GM18511 (cell line): Measurements from ENCODE around the gene CCZ1B.
"Not testable (repeated sequence)": the region's sequence is repeated elsewhere in the genome, so short reads cannot be mapped to it uniquely, and the experiment has no call there.

Experiments used
- ATAC-seq: cut with Tn5 transposase; IDR thresholded peaks from one replicate; pipeline ENCODE4 v1.9.1; 2021; ENCODE audit warnings: mild to moderate bottlenecking, moderate library complexity; ENCODE audit not compliant: unreplicated experiment

Gene CCZ1B

DNA sequence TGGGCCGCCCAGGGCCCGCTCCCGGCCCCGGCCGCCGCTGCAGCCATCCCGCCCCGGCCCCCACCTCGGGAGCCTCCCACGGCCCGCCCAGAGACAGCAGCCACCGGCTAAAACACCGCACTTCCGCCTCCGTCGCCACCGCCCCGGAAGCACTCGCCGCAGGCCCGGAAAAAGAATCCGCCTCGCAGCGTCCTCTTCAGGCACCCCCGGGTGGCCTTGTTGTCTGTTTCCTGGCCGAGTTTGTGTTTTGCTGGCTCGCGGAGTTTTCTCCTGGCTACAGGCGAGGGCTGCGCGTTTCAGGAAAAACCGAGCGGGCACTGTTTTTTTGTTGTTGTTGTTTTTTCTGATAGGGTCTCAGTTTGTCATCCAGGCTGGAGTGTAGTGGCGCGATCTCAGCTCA, at the start of gene CCZ1B:
CCZ1B (minus strand) TSS at position 125 of the 400 bp plus-strand sequence; CDS start at position 47, 78 bp downstream.
- ATAC-seq: peak; percentile 100

DNA sequence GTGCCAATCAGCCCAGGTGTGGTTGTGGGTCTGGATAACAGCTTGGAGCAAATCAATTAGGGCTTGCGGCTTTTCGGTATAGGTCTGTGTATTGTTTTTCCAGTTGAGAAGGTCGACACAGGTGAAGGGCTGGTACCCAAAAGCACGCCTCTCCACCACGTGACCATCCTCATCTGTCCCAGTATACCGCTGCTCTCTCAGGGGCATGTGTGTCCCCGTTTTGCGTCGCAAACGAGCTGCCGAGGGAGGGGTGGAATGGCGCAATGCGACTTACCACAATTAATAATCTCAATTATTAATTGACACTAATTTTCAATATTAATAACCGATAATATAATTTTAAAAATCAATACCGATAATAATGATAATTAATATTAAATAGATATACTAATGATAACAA, 48.9 kb upstream of the CCZ1B start:
- not testable (repeated sequence) for ATAC-seq

DNA sequence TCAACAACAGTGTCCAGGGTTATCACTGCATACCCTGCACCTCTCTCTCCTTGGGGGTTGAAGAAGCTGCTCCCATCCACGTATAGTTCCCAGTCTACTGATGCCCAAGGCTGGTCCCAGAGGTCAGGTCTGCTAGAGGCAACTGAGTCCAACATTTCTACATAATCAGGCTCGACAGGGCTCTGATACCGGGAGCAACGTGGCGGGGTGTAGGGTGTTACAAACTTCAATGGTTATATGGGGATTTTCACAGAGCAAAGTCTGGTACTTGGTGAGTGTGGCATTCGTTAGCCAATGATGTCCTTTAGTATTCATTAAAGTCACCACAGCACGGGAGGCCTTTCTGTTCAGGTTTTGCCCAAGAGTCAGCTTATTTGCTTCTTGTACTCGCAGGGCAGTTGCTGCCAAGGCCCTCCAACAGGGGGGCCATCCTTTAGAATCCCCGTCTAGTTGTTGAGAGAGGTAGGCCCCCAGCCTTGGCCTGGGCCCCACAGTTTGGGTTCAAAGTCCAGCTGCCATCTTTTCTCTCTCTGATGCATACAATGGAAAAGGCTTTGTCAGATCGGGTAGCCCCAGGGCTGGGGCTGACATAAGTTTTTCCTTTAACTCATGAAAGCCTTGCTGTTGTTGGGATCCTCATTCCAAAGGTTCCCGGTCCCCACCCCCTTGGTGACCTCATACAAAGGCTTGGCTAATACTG, 46.3 kb upstream of the CCZ1B start:
- ATAC-seq: not testable (repeated sequence)

DNA sequence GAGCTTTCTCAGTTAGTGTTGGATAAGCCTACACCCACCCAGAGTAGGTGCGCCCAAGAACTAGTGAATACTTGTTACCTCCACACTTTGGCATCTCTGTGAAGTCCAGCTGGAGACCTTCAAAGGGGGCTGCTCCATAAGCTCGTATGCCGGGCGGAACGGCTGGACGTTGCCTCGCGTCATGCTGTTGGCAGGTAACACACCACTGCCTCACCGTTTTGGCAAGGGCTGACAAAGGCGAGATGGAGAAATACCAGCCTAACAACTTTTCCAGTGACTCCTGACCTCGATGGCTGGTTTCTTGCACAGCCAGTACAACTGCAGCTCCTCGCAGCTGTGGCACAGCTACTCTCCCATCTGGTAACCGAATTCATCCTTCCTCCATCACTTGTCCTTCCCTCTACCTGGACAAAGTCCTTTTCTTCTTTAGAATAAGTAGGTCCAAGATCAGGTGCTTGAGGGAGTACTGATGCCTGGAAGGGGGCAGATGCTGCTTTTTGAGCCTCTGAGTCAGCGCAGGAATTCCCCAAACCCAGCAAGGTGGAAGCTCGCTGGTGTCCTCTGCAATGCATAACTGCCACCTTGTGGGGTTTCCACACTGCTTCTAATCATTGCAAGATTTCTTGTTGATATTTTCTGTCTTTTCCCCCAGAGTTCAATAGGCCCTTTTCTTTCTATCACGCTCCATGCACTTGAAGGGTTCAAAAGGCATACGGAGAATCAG, 45.5 kb upstream of the CCZ1B start:
- ATAC-seq: not testable (repeated sequence)

DNA sequence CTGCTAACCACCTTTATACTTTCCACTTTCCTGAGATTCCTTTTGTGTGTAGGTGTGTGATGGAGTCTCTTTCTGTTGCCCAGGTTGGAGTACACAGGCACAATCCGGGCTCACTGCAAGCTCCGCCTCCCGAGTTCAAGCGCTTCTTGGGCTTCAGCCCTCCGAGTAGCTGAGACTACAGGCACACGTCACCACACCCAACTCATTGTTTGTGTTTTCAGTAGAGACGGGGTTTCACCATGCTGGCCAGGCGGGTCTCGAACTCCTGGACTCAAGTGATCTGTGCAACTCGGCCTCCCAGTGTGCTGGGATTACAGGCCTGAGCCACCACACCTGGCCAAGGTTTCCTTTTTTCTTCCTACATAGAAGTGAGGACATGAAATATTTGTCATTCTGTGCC, 38.7 kb upstream of the CCZ1B start:
- not testable (repeated sequence) for ATAC-seq

DNA sequence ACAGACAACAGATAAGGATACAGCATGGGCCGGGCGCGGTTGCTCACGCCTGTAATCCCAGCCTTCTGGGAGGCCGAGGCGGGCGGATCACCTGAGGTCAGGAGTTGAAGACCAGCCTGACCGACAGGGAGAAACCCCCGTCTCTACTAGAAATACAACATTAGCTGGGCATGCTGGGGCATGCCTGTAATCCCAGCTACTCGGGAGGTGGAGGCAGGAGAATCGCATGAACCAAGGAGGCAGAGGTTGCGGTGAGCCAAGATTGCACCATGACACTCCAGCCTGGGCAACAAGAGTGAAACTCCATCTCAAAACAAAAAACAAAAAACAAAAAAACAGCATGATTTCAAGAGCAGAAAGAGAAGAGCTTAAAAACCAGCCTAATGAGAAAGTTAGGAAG, 38.1 kb upstream of the CCZ1B start:
- ATAC-seq: not testable (repeated sequence)

DNA sequence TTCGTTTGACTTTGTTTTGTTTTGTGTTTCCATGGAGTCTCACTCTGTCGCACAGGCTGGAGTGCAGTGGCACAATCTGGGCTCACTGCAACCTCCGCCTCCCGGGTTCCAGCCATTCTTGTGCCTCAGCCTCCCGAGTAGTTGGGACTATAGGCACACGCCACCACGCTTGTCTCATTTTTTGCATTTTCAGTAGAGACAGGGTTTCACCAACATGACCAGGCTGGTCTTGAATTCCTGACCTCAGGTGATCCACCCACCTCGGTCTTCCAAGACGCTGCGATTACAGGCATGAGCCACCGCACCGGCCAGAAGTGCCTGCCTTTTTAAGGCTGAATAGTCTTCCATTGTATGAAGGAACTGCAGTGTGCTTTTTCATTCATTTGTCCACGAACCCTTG, 36.8 kb upstream of the CCZ1B start:
- not testable (repeated sequence) for ATAC-seq

DNA sequence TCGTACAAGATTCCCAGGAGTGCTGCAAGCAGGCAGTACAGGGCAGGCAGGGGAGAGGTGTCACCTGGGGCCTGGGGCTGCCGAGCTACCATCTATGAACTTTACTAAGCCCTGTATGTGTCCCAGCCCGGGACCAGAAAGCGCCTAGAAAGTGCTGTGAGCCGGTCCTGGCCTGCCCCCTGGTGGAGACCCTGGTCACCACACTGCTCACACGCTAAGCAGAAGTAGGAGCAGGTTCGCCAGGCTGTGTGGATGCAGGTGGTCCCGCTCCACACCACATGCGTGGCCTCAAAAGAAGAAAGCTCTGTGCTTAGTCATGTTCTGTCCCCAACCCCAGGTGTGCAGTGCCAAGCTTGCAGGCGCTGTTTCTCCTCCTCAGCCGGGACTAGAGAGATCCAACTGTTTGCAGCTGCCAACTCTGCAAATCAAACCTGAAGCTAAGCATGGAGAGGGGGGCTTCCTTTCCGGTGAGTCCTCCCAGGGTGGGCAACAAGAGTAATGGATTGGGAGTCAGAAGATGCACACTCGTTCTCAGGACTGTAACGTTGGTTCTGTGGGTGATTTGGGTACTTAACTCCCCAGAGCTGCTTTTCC, 31.7 kb upstream of the CCZ1B start:
- not testable (repeated sequence) for ATAC-seq

DNA sequence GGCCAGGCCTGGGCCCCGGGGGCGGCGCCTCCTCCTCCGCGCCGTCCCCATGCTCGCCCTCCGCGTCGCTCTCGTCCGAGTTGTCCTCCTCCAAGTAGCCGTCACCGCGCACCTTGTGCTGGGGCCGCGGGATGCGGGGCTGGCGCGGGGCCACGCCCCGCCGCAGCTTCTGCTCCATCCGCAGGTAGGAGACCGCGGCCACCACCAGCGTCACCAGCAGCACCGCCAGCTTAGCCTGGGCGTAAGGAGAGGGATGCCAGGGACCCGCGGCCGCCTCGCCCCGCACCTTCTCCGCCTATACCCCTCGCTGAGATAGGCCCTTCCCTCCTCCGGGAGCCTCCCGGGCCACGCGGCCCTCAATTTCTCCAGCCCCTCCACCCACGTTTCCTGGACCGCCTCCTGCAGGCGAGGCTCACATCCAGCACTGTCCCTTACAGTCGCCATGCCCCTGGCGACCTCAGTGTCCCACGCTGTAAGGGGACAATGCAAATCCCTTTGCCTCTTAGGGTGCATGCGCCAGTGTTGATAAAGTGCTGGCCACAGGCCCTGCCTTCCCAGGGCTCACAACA, 29.6 kb upstream of the CCZ1B start:
- not testable (repeated sequence) for ATAC-seq

DNA sequence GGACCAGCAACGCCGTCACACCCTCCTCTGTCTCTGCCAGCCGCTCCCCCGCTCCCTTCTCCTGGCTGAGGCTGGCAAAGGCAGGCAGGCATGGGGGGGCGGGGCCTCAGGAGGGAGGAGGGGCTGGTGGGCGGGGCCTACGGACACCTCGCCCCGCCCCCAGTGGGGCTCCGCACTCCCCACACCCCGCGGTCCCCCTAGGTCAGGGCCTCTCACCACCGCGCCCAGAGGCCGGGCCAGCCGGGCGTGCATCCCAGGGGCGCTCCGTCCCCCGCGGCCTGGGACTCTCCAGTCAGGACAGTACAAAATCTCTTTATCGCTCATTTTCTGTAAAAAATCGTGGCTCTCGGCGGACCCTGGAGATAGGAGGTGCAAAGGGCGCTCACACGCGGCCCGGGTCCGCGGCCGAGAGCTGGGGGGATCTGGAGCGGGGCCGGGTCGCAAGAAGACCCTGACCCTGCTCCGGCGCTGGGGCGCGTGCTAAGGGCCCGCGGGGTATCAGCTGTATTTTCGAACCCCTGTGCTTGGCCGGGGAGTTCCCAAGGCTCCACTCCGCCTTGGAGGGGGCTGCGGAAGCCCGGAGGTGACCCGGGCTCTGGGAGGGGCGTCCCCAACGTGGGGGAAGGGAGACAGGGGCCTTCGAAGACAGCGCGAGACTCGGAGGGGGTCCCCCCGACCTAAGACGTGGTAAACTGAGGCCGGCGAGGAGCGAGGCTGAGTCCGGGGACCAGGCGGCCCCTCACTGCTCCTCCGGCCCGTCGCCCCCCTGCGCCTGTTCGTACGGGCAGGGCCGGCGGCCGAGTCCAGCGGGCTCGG, 28.9 kb upstream of the CCZ1B start:
- not testable (repeated sequence) for ATAC-seq

DNA sequence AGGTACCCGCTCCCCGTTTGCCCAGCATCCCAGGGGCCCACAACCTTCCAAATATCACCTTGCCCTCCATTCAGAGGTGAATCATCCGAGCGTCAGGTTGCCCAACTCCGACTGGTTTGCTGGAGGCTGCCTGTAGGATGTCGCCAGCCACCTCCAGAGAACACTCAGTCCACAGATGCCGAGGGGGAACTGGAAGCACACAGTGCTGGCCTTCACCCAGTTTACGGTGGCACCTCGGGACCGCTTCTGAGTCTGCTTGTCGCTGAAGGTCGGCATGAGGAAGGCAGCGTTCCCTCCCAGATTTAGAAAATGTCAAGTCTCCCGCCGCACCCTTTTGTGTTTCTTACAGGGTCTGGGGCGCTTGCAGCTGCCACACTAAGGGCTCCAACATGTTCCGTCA, 27.6 kb upstream of the CCZ1B start:
- not testable (repeated sequence) for ATAC-seq

DNA sequence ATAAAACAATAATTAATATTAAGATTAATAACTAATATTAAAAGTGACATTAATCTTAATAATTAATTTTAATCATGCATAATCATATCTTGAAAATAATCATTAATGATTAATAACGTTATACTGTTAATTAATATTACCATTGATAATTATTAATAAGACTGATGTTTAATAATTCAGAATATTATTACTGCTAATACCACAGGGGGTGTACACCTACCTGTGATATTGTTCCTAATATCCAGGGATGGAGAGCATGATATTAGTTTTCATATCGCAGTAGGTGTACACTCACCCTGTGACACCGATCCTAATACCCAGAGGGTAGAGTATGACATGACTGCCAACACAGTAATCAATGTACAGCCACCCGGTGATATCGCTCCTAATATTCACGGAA, 23.1 kb upstream of the CCZ1B start:
- ATAC-seq: not testable (repeated sequence)

DNA sequence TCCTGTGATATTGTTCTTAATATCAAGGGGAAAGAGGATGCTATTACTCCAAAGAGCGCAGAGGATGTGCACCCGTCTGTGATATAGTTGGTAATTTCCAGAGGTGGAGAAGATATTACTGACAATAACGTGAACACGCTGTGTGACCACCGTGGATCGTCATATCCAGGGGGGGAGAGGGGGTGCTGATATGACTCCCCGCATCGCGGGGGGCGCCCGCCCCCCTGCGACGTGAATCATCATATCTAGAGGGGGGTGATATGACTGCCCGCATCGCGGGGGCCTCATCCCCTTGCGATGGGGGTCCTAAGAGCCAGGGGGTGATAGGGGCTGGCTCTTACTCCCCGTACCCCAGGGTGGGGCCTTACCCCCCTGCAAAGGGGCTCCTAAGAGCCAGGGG, 21.7 kb upstream of the CCZ1B start:
- ATAC-seq: not testable (repeated sequence)

DNA sequence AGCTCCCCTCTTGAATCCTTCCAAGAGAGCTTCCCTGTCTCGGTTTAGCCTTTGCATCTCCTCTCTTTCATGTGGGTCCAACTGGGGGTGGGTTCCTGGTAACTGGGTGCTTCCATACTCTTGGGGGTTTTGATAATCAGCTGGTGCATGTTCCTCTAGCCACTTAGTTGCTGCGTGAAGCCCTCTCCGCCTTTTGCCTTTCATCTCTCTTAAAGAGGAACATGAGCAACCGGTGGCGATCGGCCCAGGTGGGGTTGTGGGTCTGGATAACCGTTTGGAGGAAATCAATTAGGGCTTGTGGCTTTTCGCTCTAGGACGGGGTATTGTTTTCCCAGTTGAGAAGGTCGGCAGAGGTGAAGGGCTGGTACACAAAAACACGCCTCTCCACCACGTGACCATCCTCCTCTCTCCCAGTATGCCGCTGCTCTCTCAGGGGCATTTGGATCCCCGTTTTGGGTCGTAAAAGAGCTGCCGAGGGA, 19.9 kb upstream of the CCZ1B start:
- not testable (repeated sequence) for ATAC-seq

DNA sequence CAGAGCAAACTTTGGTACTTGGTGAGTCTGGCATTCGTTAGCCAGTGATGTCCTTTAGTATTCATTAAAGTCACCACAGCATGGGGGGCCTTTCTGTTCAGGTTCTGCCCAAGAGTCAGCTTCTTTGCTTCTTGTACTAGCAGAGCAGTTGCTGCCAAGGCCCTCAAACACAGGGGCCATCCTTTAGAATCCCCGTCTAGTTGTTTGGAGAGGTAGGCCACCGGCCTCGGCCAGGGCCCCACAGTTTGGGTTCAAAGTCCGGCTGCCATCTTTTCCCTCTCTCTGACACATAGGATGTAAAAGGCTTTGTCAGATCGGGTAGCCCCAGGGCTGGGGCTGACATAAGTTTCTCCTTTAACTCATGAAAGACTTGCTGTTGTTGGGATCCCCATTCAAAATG, 17.6 kb upstream of the CCZ1B start:
- ATAC-seq: not testable (repeated sequence)

DNA sequence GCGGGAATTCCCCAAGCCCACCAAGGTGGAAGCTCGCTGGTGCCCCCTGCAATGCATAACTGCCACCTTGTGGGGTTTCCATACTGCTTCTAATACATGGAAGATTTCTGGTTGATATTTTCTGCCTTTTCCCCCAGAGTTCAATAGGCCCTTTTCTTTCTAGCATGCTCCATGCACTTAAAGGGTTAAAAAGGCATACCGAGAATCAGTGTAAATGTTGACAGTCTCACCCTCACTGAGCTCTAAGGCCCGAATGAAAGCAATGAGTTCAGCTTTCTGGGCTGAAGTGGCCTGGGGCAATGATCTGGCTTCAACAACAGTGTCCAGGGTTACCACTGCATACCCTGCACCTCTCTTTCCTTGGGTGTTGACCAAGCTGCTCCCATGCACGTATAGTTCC, 17.0 kb upstream of the CCZ1B start:
- ATAC-seq: not testable (repeated sequence)

DNA sequence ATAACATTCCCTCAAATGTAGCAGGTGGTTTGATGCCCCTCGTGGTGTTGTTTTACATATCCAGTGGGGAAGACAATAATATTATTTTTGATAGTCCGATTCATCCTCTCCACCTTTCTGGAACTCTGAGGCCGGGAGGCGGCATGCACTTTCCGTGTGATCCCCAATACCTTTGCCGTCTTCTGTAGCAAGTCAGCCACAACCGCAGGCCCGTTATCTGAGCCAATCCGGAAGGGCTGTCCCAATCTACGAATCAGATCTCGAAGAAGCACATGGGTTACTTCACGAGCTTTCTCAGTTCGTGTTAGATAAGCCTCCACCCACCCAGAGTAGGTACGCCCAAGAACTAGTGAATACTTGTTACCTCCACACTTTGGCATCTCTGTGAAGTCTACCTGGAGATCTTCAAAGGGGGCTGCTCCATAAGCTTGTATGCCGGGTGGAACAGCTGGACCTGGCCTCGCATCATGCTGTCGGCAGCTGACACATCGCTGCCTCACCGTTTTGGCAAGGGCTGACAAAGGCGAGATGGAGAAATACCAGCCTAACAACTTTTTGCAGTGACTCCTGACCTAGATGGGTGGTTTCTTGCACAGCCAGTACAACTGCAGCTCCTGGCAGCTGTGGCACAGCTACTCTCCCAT, 16.3 kb upstream of the CCZ1B start:
- ATAC-seq: not testable (repeated sequence)

DNA sequence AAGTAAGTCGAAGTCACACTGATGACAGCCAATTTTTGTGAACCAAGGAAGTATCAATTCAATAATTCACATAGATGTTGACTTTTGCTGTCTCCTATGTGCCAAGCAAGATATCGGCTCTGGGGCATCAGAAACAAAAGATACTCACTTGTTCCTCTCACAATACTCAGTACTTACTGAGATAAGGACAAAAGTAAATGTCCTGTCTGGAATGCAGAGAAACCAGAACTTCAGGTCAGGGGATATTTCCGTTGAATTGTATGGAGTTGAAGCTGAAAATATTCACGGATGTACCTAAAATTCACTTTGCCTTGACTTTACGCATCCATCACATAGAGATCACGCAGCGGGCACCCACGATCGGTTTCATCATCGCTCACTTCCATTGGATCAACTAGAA, 11.0 kb upstream of the CCZ1B start:
- not testable (repeated sequence) for ATAC-seq

DNA sequence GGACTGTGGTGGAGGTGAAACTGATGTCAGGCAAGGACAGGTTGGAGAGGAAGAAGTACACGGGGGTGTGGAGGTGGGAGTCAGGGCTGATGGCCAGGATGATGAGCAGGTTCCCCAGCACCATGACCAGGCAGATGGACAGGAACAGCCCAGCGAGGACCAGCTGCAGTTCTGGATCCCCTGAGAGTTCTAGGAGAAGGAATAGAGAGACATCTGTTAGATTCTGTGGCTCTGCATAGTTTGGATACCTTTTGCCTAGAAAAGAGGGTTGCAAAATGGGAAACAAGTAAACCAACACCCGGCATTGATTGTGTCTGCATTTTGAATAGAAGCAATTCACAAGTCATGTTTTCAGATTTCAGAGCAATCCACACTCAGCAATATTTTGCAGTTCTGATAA, 9.4 kb upstream of the CCZ1B start:
- not testable (repeated sequence) for ATAC-seq

DNA sequence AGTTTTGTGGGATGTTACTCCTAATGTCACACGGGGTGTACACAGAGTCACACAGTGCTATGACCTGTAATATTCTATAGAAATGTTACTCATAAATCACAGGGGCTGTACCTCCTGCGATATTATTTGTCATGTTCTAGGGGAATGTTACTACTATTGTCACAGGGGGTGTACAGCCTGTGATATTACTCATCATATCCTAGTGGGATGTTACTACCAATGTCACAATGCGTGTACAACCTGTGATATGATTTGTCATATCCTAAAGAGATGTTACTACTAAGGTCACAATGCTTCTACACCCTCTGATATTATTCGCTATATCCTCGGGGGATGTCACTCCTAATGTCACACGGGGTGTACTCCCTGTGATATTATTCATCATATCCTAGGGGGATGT, 7.6 kb upstream of the CCZ1B start:
- no peak for ATAC-seq
